HG03439 (cell line): ENCODE results near the gene SYNDIG1.

ENCODE experiments used
- ATAC-seq: cut with Tn5 transposase; IDR thresholded peaks from one replicate; pipeline ENCODE4 v1.9.1; 2021; ENCODE audit warnings: mild to moderate bottlenecking, moderate library complexity; ENCODE audit not compliant: unreplicated experiment

Gene SYNDIG1

DNA sequence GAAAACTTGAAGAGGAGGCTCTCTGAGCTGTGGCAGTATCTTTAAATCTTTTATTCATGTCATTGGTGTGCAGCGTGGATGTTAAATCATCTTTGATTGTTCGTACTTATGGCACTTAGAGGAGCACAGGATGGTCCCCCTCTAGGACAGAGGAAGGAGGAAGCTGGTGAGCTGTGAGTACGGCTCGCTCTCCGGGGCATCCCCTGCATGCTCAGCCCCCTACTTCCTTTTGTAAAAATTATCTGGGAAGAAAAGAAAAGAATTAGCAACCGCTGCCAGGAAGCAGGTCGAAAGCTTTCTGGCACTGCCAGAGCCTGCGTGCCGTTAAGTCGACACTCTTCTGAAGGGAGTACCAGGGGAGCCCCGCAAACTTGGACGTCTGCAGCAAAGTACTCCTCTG, 158.5 kb downstream of the SYNDIG1 start:
- ATAC-seq = no peak

DNA sequence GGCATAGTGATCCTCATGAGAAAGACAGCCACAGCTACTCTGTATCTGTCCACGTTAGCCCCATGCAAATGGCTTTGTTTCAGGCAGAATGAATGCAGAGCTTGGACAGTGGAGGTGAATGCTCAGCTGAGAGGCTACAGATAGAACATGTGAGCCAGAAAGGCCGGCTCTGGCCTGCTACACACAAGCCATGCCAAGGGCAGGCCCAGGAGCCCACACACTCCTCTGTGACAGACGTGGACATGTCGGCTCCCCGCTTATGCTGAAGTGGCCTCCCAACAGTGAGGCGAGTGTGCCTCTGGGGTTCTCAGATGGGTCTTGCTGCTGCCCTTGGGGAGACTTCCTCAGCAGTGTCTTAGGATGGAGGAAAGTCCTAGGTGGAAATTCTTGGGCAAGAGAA, 159.6 kb downstream of the SYNDIG1 start:
- ATAC-seq = no peak

DNA sequence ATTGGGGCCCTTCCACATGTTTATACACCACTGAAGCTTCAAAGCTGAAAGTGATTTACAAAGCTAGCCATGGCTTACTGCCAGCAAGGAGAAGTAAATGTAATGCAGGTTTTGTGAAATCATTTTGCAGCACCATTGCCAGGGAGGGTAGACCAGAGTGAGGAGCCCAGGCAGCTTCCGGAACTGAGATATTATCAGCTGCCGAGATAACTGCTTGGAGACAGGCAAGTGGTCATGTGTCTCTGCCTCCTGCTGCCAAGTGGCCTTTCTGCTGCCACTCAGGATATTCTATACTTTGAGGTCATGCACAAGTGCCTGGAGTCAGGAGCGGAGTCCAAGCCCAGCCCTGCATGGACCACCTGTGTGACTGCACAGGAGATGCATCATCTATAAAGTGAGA, 160.2 kb downstream of the SYNDIG1 start:
- no peak for ATAC-seq

DNA sequence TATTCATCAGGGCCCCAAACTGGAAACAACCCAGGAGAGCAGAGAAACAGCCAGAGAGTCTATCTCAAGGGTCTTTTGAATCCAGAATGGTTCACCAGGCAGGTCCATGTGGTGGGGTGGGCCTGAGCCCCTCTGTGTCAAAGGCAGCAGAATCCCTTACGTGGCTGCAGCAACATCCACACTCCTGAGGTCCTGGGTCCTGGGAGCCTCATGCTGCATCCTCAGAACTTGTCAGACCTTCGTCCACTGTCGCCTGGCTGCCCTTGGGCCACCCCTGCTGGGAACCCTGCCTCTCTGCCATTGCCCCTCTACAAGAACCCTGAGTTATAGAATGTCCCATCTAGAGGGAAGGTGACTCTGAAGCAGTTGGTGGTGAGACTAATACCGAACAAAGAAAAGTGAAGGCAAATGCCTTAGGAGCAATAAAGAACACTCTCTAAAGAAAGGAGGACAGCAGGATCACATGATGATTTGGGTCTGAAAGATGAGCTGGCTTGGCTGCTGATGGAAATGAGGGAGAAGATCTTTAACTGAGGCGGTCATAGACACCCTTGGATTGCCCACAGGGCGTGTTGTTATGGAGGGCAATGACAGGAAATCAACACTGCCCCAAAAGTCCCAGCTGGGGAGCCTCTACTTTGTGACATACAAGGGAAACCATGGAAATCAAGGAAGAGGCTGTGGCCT, 161.2 kb downstream of the SYNDIG1 start:
- ATAC-seq = no peak

DNA sequence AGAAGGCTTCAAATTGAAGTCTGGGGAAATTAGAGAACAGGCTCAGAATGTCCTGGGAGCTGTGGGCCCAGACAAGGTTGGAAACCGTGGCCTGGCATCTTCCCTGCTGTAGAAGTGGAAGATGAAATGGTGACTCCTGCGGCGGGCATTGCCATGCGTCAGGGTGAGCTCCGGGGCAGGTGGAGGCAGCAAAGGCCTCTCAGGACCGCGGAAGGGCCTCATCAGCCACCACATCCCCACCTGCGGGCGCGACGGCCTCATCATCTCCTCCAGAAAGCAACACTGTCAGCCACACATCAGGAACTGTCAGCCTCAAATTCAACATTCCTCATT, 161.7 kb downstream of the SYNDIG1 start:
- ATAC-seq = no peak

DNA sequence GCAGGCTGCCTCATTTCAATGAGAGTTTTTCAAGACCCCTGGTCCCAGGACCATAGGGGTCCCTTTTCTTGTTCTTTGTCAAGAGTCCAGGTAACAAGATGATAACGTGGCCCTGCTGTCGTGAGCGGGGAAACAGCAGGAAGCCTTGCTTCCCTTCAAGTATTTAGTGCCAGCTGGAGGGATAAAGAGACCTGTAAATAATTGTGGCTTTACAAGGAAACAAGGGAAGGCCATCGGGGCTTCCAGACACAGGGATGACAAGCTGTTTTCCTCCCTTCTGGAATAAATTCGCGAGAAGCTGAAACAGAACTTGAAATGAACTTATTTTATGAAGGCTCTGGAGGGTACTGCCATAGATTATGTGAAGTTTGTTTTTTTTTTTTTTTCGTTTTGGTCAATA, 163.2 kb downstream of the SYNDIG1 start:
- ATAC-seq = no peak

DNA sequence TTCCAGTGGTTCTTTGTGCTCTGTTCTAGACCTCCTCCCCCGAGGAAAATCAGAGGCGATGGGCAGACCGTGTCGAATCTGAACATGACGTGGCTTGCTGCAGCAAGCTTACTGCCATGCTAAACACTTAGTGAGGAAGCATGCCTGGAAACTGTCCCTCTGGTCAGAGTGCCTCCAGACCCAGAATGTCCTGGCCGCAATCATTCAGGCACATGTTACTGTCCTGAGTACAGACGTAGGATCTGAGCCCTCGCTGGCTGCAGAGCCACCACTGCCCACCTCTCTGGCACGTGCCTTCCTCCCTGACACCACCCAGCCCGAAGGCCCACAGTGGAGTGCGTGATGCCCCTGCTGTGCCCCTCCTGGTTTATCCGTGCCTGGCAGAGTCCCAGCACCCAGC, 163.6 kb downstream of the SYNDIG1 start:
- no peak for ATAC-seq

DNA sequence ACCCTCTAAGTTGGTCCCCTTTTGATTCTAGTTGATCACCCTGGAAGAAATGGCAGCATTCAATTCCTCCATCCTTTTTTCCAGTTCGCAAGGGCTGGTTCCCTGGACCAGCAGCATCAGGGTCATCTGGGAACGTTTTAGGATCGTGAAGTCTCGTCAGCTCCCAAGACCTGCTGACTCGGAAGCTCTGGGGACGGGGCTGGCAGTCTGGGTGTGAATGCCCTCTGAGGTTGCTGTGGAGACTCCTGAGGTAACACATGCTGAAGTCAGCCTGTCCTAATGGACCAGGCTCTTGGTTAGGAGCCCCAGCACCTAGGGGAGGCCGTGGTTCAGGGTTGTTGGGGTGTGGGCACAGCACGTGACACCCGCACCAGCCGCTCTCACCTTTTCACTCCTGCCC, 164.1 kb downstream of the SYNDIG1 start:
- ATAC-seq = no peak

DNA sequence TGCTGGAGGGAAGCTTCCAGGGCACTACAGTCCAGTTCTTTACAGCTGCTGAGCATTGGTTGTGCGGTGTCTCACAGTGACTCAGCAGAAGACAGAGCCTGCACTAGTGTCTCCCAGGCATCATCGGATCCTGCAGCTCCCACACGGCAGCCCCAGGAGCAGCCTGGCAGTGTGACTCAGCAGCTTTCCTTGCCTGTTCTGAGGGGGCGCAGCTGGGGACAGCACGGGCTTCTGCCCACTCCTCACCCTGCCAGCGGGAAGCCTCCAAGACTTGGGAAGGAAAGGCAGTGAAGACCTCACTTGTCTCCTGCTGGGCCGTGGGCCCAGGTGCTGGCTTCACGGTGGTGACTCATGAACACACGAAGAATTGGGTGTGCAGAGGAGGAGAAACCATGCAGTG, 165.4 kb downstream of the SYNDIG1 start:
- no peak for ATAC-seq

DNA sequence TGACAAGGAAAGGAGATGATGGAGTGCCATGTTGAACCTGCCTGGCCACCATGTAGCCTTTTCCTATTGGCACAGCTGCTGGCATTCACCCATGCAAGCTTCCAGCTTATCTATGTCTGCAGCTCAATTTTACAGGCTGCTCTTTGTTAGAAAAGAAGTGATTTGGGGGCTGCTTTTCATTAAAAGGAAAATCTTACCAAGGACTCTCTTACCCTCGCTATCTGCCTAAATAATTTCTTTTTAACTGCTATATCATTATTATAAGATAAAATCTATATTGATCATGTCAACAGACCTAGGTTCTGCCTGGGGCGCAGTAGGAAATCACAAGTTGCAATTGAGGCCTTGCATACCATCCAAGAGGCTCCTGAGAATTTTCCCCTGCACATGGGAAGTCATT, 167.2 kb downstream of the SYNDIG1 start:
- ATAC-seq = no peak

DNA sequence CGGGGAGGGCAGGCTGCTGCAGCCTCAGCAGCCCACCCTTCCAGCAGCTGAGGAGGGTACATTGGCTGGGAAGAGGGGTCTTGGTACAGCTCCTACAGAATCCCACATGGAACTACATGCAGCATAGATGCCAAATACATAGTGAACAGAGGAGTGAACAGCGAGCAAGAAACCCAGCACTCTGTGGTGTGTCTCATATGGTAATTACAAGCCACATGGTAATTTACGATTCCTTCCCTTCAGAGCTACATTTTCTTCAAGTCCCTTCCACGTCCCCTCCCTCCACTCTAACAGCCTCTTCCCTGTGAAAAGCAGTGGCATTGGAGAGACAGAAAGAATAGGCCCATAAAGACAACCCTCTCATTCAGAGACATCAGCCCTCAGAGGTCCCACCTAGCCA, 167.7 kb downstream of the SYNDIG1 start:
- no peak for ATAC-seq

DNA sequence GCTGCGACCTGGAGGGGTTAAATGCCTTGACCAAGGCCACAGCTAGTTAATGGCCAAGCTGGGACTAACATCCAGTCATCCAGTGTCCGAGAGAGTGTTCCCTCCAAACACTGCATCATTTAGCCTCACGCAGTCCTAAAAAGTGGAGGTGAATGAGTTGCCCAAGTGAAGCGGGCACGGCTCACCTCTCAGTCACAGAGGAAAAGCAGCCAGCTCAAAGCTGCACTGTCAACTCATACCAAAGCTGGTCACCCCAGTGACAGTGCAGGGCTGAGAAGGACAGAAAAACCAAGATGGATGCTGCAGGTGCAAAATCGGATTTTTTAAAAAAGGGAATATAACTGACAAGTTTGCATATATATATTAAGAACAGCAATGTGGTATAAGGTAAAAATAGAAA, 168.5 kb downstream of the SYNDIG1 start:
- no peak for ATAC-seq

DNA sequence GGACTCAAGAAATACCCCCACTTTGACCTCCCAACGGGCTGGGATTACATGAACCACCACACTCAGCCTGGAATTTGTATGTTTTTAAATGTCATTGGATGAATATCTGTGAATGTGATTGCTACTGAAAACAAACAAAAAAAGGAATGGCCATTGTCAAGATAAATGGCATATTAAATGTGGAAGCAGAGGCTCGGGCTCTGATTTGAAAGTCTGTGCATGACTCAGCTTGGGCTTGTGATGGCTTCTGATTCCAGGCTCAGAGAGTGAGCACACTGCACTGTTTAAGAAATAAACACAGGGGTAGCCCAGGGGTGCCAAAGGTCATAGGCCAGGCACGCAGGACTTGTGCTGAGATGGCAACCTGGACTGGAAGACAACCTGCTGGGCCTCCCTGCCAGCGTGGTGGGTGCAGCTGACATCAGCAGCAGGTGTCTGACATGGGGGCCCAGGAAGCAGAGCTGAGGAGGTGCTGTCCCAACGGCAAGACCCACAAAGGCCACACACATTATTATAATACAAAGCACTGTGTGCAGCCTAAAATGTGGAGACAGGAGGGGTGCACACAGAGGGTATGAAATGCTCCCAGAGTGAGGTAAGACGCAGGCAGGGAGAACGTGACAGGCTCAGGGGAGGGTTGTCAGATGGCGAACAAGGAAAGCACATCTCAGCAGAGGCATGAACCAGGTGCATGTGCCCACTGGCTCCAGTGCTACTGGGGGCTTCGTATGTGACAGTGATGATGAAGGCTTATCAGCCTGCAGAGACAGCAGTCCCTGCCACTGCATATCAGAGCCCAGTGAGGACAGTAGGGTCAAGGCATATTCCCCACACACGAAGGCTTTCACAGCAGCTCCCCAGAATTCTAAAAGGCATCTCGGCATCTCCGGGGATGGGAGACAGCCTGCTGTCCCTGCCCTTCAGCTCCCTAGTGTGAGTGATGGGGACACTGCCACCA, 169.4 kb downstream of the SYNDIG1 start:
- ATAC-seq = no peak

DNA sequence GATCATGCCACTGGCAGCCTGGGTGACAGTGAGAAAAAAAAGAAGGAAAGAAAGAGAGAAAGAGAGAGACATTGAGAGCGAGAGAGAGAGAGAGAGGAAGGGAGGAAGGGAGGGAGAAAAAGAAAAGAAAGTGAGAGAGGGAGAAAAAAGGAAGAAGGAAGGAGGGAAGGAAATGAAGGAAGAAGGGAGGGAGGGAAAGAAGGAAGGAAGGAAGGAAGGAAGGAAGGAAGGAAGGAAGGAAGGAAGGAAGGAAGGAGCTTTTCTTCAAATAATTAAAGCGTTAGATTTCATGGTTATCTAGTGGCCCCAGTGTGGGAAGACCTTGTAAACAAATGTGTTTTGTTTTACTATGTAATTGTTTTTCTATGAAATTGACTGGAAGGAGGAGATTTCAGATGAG, 170.8 kb downstream of the SYNDIG1 start:
- ATAC-seq = no peak

DNA sequence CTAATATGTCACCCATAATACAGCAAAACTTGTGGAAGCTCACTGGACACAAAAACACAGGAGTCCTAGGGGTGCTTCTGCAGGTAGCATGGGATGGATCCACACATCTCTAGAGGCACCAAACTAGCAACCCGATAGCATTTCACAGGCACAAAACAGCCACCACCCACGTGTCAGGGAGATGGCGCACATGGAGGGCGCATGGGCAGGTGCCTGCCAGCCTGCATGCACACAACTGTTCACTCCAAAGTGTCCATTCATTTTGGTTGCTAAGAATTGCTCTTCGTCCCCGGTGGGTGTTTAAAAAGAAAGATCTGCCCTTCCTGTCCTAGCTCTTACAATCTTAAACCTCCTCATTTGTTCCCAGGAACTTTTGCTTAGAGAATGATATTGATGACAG, 171.3 kb downstream of the SYNDIG1 start:
- ATAC-seq = no peak

DNA sequence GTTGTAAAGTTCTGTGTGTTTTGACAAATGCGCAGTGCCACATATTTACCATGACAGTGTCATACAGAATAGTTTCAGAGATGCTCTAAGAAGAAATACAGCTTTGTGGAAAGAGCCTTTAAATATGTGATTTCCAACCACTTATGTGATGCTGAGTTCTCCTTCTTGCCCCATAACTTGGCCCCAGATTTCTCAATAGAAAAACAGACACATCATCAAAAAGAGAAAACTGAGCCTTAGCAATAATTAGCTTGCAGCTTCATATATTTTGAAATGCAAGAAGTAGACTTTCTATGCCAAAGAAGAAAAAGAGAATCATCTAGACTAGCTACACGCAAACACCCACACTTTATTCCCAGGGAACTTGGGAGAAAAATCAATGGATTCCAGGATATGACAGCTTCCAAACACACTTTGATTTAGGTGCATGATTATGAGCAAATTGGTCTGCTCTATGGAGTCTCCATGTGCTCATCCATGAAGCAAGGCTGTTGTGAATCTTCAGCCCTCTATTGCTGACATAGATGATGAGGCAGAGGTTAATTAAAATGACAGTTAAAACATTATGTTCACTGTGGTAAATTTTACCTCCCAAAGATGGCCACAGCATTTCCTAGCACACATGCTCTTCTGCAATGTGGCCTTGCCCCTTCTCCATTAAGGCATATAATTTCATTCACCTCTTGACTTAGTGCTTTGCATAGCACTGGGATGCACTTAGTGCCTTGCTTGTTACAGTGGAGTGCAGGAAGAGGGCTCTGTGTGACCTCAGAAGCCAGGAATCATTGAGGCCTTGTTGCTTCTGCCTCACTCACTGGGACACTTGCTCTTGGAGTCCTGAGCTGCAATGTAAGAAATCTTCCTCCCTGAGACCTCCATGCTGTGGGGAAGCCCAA, 174.6 kb downstream of the SYNDIG1 start:
- ATAC-seq = no peak

DNA sequence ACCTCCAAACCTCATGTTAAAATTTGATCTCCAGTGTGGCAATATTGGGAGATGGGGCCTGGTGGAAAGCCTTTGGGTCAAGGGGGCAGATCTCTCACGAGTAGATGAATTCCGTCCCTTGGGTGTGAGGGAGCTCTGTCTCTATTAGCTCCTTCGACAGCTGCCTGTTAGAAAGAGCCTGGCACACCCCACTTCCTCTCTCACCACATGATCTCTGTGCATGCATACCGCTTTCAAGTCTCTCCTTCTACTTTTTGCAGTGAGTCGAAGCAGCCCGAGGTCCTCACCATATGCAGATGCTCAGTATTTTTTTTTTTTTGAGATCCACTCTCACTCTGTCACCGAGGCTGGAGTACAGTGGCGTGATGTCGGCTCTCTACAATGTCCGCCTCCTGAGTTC, 176.9 kb downstream of the SYNDIG1 start:
- ATAC-seq = no peak

DNA sequence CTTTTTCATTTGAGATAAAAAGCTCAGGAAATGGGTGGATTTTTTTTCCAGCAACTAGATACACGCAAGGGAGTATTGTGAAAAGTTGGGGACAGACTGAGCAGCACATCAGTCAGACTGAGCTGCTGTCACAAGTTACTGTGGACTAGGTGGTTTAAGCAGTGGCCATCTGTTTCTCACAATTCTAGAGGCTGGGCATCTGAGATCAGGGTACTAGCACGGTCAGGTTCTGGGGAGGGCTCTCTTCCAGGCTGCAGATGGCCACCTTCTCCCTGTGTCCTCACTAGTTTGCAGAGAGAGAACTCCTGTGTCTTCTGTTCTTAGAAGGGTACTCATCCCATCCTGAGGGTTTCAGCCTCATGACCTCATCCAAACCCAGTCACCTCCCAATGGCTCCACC, 178.3 kb downstream of the SYNDIG1 start:
- ATAC-seq = no peak

DNA sequence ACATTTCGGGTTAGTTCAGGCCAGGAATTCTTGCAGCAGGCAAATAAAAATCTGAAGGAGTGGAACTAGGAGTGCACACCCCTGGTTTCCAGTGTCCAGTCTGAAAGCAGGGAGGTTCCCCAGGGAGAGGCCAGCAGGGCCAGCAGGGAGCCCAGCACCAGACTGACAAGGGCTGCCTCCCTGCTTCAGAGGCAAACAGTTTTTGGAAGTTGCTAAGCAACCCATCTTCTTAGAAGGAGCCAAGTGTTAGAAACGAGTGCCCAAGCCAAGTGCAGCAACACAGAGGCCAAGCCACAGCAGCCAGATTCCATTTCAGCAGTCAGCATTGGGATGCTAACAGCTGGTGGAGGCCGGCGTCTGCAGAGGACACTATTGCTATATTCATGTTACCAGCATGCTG, 179.1 kb downstream of the SYNDIG1 start:
- ATAC-seq = no peak

DNA sequence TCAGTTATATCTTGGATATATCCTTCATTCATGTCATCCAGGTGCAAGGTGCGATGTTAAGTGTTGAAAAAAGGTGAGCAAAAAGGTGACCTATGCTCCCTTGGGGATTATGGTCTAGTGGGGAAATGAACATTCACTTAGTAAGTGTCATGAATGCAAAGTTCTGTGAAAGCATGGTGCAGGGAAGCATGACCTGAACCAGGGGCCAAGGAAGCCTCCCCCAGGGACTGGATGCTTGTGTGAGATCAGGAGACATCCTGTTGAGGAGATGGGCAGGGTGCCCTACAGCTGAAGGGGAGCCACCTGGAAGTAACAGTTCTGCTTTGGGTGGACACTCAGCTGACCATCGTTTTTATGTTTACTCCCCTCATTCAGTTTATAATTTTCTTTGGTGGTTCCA, 179.5 kb downstream of the SYNDIG1 start:
- no peak for ATAC-seq

DNA sequence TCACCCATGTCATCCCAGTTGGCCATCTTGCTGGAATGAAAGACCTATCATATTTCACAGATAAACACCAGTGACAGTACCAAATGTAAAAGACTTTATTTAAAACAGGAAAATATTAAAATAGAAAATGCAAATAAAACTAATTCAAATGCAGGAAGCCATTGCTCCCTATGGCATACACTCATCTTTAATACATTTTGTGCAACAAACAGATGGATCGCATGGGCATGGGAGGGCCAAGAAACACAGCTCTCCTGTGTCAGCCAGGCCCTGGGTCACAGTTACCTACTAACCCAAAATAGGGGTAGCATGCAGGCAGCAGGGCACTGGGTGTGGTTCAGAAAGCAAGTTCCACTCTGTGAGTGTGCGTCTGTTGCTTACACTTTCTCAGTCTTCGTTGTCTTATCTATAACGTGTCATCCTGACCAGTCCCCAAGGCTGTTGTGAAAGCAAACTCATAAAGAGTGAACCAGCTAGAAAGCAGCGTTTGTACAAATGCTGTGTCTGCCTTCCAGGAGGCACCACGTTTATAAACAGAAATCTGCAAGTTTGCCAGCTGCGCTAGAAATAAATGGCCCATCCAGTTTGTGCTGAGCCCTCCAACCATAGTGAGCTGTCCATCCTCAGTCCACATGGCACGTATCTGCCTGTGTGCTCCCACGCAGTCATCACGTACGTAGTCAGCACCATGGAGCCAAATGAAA, 180.5 kb downstream of the SYNDIG1 start:
- no peak for ATAC-seq
